Naive thymus-derived CD4-positive, alpha-beta T cell (primary cell): ENCODE measurements around the gene XNDC1N. TPM values are rescaled to one million over a fixed set of nuclear protein-coding genes. Genes with fewer than 3 reads are reported as not detected.
A peak's percentile ranks its signal among the peaks of the same experiment; 100 is the strongest.

Source experiments
- ATAC-seq: fragments of 150-1000 bp; cut with Tn5 transposase; 2 replicates; pipeline ENCODE4 v1.10.0; 2021; ENCODE audit warnings: mild to moderate bottlenecking, moderate library complexity
- CTCF ChIA-PET: fragments of 350-600 bp; sonication (Branson Sonifier 250); formaldehyde crosslinking; loops from one replicate; lab custom pipeline; 2021; ENCODE audit warnings: antibody characterized with exemption; lab: Charles Lee
- POLR2A ChIA-PET: fragments of 350-600 bp; sonication (Branson Sonifier 250); formaldehyde crosslinking; loops from one replicate; lab custom pipeline; 2021; ENCODE audit warnings: antibody characterized with exemption, inconsistent platforms; lab: Charles Lee
- DNase-seq, 9 donors: peaks; one replicate each; pipeline versions ENCODE4 v3.0.0 to v3.0.0-alpha.2; 2020 to 2022; ENCODE audit warnings: mixed read lengths in 1 of 9
- H3K27ac ChIP-seq: one replicate; pipeline ENCODE4 v1.7.0; 2013; ENCODE audit warnings: mild to moderate bottlenecking, low read depth, low read length, moderate library complexity
- H3K27me3 ChIP-seq, 2 donors: one replicate each; pipeline ENCODE4 v1.7.0; 2013; ENCODE audit warnings: low read length in 2 of 2, mild to moderate bottlenecking in 2 of 2, moderate library complexity in 2 of 2; ENCODE audit not compliant: control insufficient read depth in 2 of 2, insufficient read depth in 2 of 2
- H3K36me3 ChIP-seq, 3 experiments: 1 replicate in 2 of 3; 2 replicates in 1 of 3; pipeline ENCODE4 v1.7.0; 2013; ENCODE audit warnings: low read length in 3 of 3, mild to moderate bottlenecking in 3 of 3, moderate library complexity in 1 of 3; ENCODE audit not compliant: insufficient read depth in 3 of 3, control insufficient read depth in 2 of 3
- H3K4me1 ChIP-seq, 2 donors: one replicate each; pipeline ENCODE4 v1.7.0; 2013; ENCODE audit warnings: low read length in 2 of 2, mild to moderate bottlenecking in 2 of 2, moderate library complexity in 1 of 2; ENCODE audit not compliant: control insufficient read depth in 2 of 2, insufficient read depth in 2 of 2
- H3K4me3 ChIP-seq: 2 replicates; pipeline ENCODE4 v1.7.0; 2013; ENCODE audit warnings: mild to moderate bottlenecking, low read length
- H3K9me3 ChIP-seq, 3 experiments: 1 replicate in 2 of 3; 2 replicates in 1 of 3; pipeline ENCODE4 v1.7.0; 2013; ENCODE audit warnings: low read length in 3 of 3; ENCODE audit not compliant: control insufficient read depth in 2 of 3
- H3K27ac Mint-ChIP-seq, 9 donors: one replicate each; pipeline ENCODE4 v1.8.0; 2020 to 2022; ENCODE audit warnings: mixed read lengths in 9 of 9, mild to moderate bottlenecking in 8 of 9, moderate library complexity in 5 of 9, inconsistent platforms in 2 of 9
- H3K27me3 Mint-ChIP-seq, 5 donors: one replicate each; pipeline ENCODE4 v1.8.0; 2021 to 2022; ENCODE audit warnings: mixed read lengths in 5 of 5, mild to moderate bottlenecking in 1 of 5
- H3K36me3 Mint-ChIP-seq, 5 donors: one replicate each; pipeline ENCODE4 v1.8.0; 2020 to 2022; ENCODE audit warnings: mixed read lengths in 5 of 5, mild to moderate bottlenecking in 3 of 5, inconsistent platforms in 1 of 5
- H3K4me1 Mint-ChIP-seq, 7 donors: one replicate each; pipeline ENCODE4 v1.8.0; 2020 to 2022; ENCODE audit warnings: mixed read lengths in 7 of 7, mild to moderate bottlenecking in 3 of 7, inconsistent platforms in 1 of 7
- H3K4me3 Mint-ChIP-seq, 10 donors: one replicate each; pipeline ENCODE4 v1.8.0; 2020 to 2022; ENCODE audit warnings: mild to moderate bottlenecking in 10 of 10, mixed read lengths in 10 of 10, moderate library complexity in 6 of 10, inconsistent platforms in 2 of 10
- H3K9me3 Mint-ChIP-seq, 11 donors: one replicate each; pipeline ENCODE4 v1.8.0; 2020 to 2022; ENCODE audit warnings: mixed read lengths in 11 of 11, mild to moderate bottlenecking in 4 of 11, inconsistent platforms in 1 of 11, moderate library complexity in 1 of 11
- intact Hi-C, 2 donors: fragments of 100-400 bp; cut with micrococcal nuclease; formaldehyde crosslinking; loops; one replicate each; pipeline ENCODE4 v1.15.1; 2023
- polyA plus RNA-seq, 2 donors: library from polyadenylated mRNA; unstranded; fragments of 300-500 nt; fragmentation: Illumina TruSeq; gene quantifications; one replicate each; pipeline ENCODE4 v1.2.3, GENCODE V29; 2021
- total RNA-seq, 6 experiments: library from RNA in 5 of 6; stranded (reverse) in 5 of 6; gene quantifications; 1 replicate in 5 of 6; 2 replicates in 1 of 6; pipeline ENCODE4 v1.2.3 and lab custom pipeline; 2021 to 2026

XNDC1N gene
- total and polyA plus RNA-seq, 7 experiments from 2014 or later = 5.0 to 27.2 (median 18.9) TPM

- Histone ChIP-seq H3K27me3 (no peaks in the 10 kb centered on the region), H3K27ac (no peak overlapping the region), H3K4me3 (no peak overlapping the region), H3K9me3 (no peaks in the 10 kb centered on the region), H3K36me3 (peaks cover 0 to 35% (median 4%) of the 10 kb centered on the region in 3 experiments), H3K4me1 (no peaks in the 10 kb centered on the region)
- POLR2A ChIA-PET = no interaction called here
- Mint-ChIP-seq H3K27ac (no peak overlapping the region), H3K4me3 (no peak overlapping the region), H3K27me3 (no peaks in the 10 kb centered on the region), H3K9me3 (peaks cover 0 to 2% (median 0%) of the 10 kb centered on the region in 11 donors), H3K4me1 (peaks cover 0 to 6% (median 0%) of the 10 kb centered on the region in 7 donors), H3K36me3 (peaks cover 13 to 34% (median 23%) of the 10 kb centered on the region in 5 donors)
- no peak for DNase-seq
- intact Hi-C loops = no loop called here
- CTCF ChIA-PET = interaction anchor here (1.0 kb wide), 1 partner anchor 218 kb away, joined by 3 read pairs; no protein-coding TSS in a partner anchor
- ATAC-seq = no peak
Measured at GRCh38 chr11:71964641-71965040, 36.2 kb upstream of the XNDC1N start.

- Histone ChIP-seq H3K4me3 (no peak overlapping the region), H3K36me3 (peaks cover 0 to 31% (median 4%) of the 10 kb centered on the region in 3 experiments), H3K9me3 (no peaks in the 10 kb centered on the region), H3K27ac (no peak overlapping the region), H3K27me3 (no peaks in the 10 kb centered on the region), H3K4me1 (no peaks in the 10 kb centered on the region)
- ChIA-PET POLR2A (no interaction called here), CTCF (interaction anchor here (0.6 to 0.7 kb wide), 2 partner anchors 31 to 48 kb away, joined by 3 to 4 read pairs; no protein-coding TSS in a partner anchor)
- Mint-ChIP-seq H3K4me1 (peaks cover 0 to 6% (median 0%) of the 10 kb centered on the region in 7 donors), H3K27ac (no peak overlapping the region), H3K9me3 (peaks cover 0 to 2% (median 0%) of the 10 kb centered on the region in 11 donors), H3K4me3 (no peak overlapping the region), H3K27me3 (no peaks in the 10 kb centered on the region), H3K36me3 (peaks cover 13 to 32% (median 23%) of the 10 kb centered on the region in 5 donors)
- DNase-seq (no peak), ATAC-seq (no peak)
- intact Hi-C loops = no loop called here
Measured at GRCh38 chr11:71963468-71963867, 35.1 kb upstream of the XNDC1N start.

GRCh38 chr11:71962428-71963038 is 34.1 kb upstream of the XNDC1N start:
- H3K36me3 ChIP-seq = peaks cover 0 to 31% (median 4%) of the 10 kb centered on the region in 3 experiments
- peak; percentile 22 for ATAC-seq
- H3K4me1 ChIP-seq = no peaks in the 10 kb centered on the region
- POLR2A ChIA-PET = no interaction called here
- CTCF ChIA-PET = no interaction called here
- Mint-ChIP-seq H3K27ac (peak overlapping the region in 4 of 9 donors; percentile 10 to 59 (median 34)), H3K4me1 (peaks cover 0 to 10% (median 1%) of the 10 kb centered on the region in 7 donors), H3K36me3 (peaks cover 9 to 27% (median 20%) of the 10 kb centered on the region in 5 donors), H3K4me3 (no peak overlapping the region), H3K27me3 (no peaks in the 10 kb centered on the region), H3K9me3 (peaks cover 0 to 2% (median 0%) of the 10 kb centered on the region in 11 donors)
- no peak for DNase-seq
- no peaks in the 10 kb centered on the region for H3K9me3 ChIP-seq
- no peak overlapping the region for H3K27ac ChIP-seq
- intact Hi-C loops = no loop called here
- no peak overlapping the region for H3K4me3 ChIP-seq
- H3K27me3 ChIP-seq = no peaks in the 10 kb centered on the region

- DNase-seq = no peak
- H3K27me3 ChIP-seq = no peaks in the 10 kb centered on the region
- no peak for ATAC-seq
- ChIA-PET POLR2A (interaction anchor here (1.0 kb wide), 1 partner anchor 27 kb away, joined by 5 read pairs; the partner anchor contains the start of genes RNF121 and XNDC1N), CTCF (interaction anchor here (1.8 kb wide), 1 partner anchor 22 kb away, joined by 6 read pairs; no protein-coding TSS in a partner anchor)
- intact Hi-C loops = no loop called here
- Mint-ChIP-seq H3K4me1 (peaks cover 9 to 43% (median 33%) of the 10 kb centered on the region in 7 donors), H3K27me3 (no peaks in the 10 kb centered on the region), H3K27ac (peak overlapping the region in 2 of 9 donors; percentile 22 to 46), H3K9me3 (peaks cover 0 to 2% (median 0%) of the 10 kb centered on the region in 11 donors), H3K4me3 (no peak overlapping the region), H3K36me3 (peaks cover 6 to 11% (median 7%) of the 10 kb centered on the region in 5 donors)
- H3K4me3 ChIP-seq = no peak overlapping the region
- H3K36me3 ChIP-seq = peaks cover 0 to 12% (median 4%) of the 10 kb centered on the region in 3 experiments
- no peak overlapping the region for H3K27ac ChIP-seq
- no peaks in the 10 kb centered on the region for H3K9me3 ChIP-seq
- no peaks in the 10 kb centered on the region for H3K4me1 ChIP-seq
Measured at GRCh38 chr11:71955898-71956456, 27.6 kb upstream of the XNDC1N start.

- Histone ChIP-seq H3K9me3 (no peaks in the 10 kb centered on the region), H3K4me1 (no peaks in the 10 kb centered on the region), H3K36me3 (no peaks in the 10 kb centered on the region), H3K4me3 (no peak overlapping the region), H3K27me3 (no peaks in the 10 kb centered on the region), H3K27ac (no peak overlapping the region)
- Mint-ChIP-seq H3K27ac (no peak overlapping the region), H3K27me3 (no peaks in the 10 kb centered on the region), H3K4me3 (no peak overlapping the region), H3K36me3 (peaks cover 0 to 8% (median 0%) of the 10 kb centered on the region in 5 donors), H3K4me1 (peaks cover 13 to 46% (median 33%) of the 10 kb centered on the region in 7 donors), H3K9me3 (no peaks in the 10 kb centered on the region)
- no peak for ATAC-seq
- ChIA-PET POLR2A (no interaction called here), CTCF (interaction anchor here (0.6 kb wide), 1 partner anchor 24 kb away, joined by 6 read pairs; the partner anchor contains the start of gene XNDC1N)
- intact Hi-C loops = no loop called here
- no peak for DNase-seq
Measured at GRCh38 chr11:71951741-71952310, 23.4 kb upstream of the XNDC1N start.

GRCh38 chr11:71949034-71949433 is 20.6 kb upstream of the XNDC1N start:
- Histone ChIP-seq H3K27me3 (no peaks in the 10 kb centered on the region), H3K9me3 (no peaks in the 10 kb centered on the region), H3K4me3 (no peak overlapping the region), H3K36me3 (no peaks in the 10 kb centered on the region), H3K27ac (no peak overlapping the region), H3K4me1 (no peaks in the 10 kb centered on the region)
- ATAC-seq = no peak
- Mint-ChIP-seq H3K27ac (no peak overlapping the region), H3K27me3 (no peaks in the 10 kb centered on the region), H3K9me3 (no peaks in the 10 kb centered on the region), H3K36me3 (peaks cover 0 to 14% (median 0%) of the 10 kb centered on the region in 5 donors), H3K4me1 (peaks cover 4 to 36% (median 24%) of the 10 kb centered on the region in 7 donors), H3K4me3 (no peak overlapping the region)
- intact Hi-C loops = no loop called here
- POLR2A ChIA-PET = no interaction called here
- no peak for DNase-seq
- CTCF ChIA-PET = no interaction called here
